Left lobe of liver (tissue), 1 donor: ENCODE measurements around the gene VCL. TPM values are rescaled to one million over a fixed set of nuclear protein-coding genes. Genes with fewer than 3 reads are reported as not detected.

Source experiments
- total RNA-seq: library from RNA; stranded (reverse); gene quantifications from one replicate; pipeline ENCODE4 v1.2.1, GENCODE V29; 2021
- donor health status: DM: no; HTN: yes; CAD: no.

VCL gene
- total RNA-seq, 1 donor from 2014 or later = 14.5 TPM

Other genes starting within 250 kb of the VCL start
- 14.1 TPM for gene CHCHD1, start 216.1 kb upstream of the VCL start, total RNA-seq
- 101 TPM for gene ZSWIM8, start 212.5 kb upstream of the VCL start, total RNA-seq
- 11.5 TPM for gene NDST2, start 186.5 kb upstream of the VCL start, total RNA-seq
- gene CAMK2G, start 123.6 kb upstream of the VCL start, total RNA-seq = 11.1 TPM
- 0.50 TPM for gene PLAU, start 87.0 kb upstream of the VCL start, total RNA-seq
- gene AP3M1, start 152.7 kb downstream of the VCL start, total RNA-seq = 14.6 TPM
- 76.2 TPM for gene ADK, start 153.1 kb downstream of the VCL start, total RNA-seq